OCI-LY1 (cell line): ENCODE measurements around the gene NCF1.
"Not testable (repeated sequence)": the region's sequence is repeated elsewhere in the genome, so short reads cannot be mapped to it uniquely, and the experiment has no call there.

Experiments used
- EZH2 ChIP-seq: fragments of 200-600 bp; sonication (generic), shearing (Covaris generic); IDR thresholded peaks from 2 replicates; pipeline ENCODE4 v1.8.0; 2017; ENCODE audit warnings: borderline replicate concordance, mixed run types, mild to moderate bottlenecking, antibody characterized with exemption, low read length, moderate library complexity, mixed read lengths
- TF ChIP-seq, protein P1 (sequence below): fragments of 200-600 bp; sonication (generic), shearing (Covaris generic); IDR thresholded peaks from 2 replicates; pipeline ENCODE4 v1.5.1; 2017; ENCODE audit warnings: mild to moderate bottlenecking, antibody characterized with exemption, low read length, moderate library complexity, mixed read lengths

DNA sequence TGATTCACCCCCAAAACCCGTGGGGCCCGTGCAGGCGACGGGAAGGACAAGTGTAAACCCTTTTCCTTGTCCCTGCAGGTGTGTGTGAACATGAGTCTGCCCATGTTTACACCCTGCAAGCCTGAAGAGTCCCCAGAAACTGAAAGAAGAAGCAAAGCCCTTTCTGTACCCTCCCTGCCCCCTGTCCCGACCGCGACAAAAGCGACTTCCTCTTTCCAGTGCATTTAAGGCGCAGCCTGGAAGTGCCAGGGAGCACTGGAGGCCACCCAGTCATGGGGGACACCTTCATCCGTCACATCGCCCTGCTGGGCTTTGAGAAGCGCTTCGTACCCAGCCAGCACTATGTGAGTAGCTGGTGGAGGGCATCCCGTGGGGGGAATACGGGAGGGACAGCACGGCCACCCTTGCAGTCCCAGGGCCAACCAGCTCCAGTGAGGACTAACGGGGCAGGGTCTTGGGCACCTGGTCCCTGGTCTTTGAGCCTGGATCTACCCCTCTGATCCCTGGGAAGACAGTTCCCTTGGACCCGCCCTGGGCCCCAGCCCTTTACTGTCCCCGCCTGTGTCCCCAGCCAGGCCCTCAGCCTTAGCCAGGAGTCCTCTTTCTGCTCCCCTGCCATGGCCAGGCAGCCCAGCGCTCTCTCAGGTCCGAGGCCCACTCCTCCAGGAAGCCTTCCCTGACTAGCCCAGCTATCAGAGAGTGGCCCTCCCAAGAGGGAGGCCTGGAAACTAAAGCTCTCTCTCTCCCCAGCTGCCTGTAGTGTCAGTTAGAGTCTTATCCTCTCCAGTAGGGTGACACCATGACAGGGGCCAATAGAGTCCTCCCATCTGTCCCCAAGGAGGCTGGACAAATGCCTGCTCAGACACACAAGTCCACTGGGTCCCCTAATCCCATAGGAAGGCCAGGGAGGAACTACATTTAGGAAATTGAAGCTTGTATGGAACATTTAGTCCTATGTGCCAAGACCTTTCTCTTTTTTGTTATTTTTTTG is at the start of gene NCF1:
- TF ChIP-seq EZH2, result not testable (repeated sequence)
- TF ChIP-seq, protein P1, sequence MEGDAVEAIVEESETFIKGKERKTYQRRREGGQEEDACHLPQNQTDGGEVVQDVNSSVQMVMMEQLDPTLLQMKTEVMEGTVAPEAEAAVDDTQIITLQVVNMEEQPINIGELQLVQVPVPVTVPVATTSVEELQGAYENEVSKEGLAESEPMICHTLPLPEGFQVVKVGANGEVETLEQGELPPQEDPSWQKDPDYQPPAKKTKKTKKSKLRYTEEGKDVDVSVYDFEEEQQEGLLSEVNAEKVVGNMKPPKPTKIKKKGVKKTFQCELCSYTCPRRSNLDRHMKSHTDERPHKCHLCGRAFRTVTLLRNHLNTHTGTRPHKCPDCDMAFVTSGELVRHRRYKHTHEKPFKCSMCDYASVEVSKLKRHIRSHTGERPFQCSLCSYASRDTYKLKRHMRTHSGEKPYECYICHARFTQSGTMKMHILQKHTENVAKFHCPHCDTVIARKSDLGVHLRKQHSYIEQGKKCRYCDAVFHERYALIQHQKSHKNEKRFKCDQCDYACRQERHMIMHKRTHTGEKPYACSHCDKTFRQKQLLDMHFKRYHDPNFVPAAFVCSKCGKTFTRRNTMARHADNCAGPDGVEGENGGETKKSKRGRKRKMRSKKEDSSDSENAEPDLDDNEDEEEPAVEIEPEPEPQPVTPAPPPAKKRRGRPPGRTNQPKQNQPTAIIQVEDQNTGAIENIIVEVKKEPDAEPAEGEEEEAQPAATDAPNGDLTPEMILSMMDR, result not testable (repeated sequence)
